CD4-positive, CD25-positive, alpha-beta regulatory T cell (primary cell): ENCODE results near the gene SZT2. TPM values are rescaled to one million over a fixed set of nuclear protein-coding genes. Genes with fewer than 3 reads are reported as not detected.

ENCODE experiments used
- ATAC-seq, 2 donors: fragments of 150-1000 bp; cut with Tn5 transposase; one replicate each; pipeline ENCODE4 v1.10.0; 2021; ENCODE audit warnings: low read depth in 2 of 2, moderate number of reproducible peaks in 2 of 2, moderate library complexity in 1 of 2
- DNase-seq, 3 donors: peaks; one replicate each; pipeline versions ENCODE4 v3.0.0 to v3.0.0-alpha.2; 2012 to 2022; ENCODE audit warnings: mixed read lengths in 1 of 3
- H3K27ac ChIP-seq: one replicate; pipeline ENCODE4 v1.7.0; 2013; ENCODE audit warnings: mild to moderate bottlenecking, low read length; ENCODE audit not compliant: insufficient read depth, poor library complexity, severe bottlenecking
- H3K27me3 ChIP-seq: one replicate; pipeline ENCODE4 v1.7.0; 2013; ENCODE audit warnings: low read length; ENCODE audit not compliant: control insufficient read depth, insufficient read depth
- H3K36me3 ChIP-seq: one replicate; pipeline ENCODE4 v1.7.0; 2013; ENCODE audit warnings: mild to moderate bottlenecking, low read length, moderate library complexity; ENCODE audit not compliant: control insufficient read depth, insufficient read depth
- H3K4me1 ChIP-seq: 2 replicates; pipeline ENCODE4 v1.7.0; 2013; ENCODE audit warnings: mild to moderate bottlenecking, low read length; ENCODE audit not compliant: insufficient read depth, control insufficient read depth, poor library complexity, severe bottlenecking
- H3K4me3 ChIP-seq: one replicate; pipeline ENCODE4 v1.7.0; 2013; ENCODE audit warnings: low read depth, mild to moderate bottlenecking, low read length, moderate library complexity
- H3K9me3 ChIP-seq, 2 experiments: 1 replicate in 1 of 2; 2 replicates in 1 of 2; pipeline ENCODE4 v1.7.0; 2013; ENCODE audit warnings: low read length in 2 of 2, mild to moderate bottlenecking in 1 of 2, moderate library complexity in 1 of 2; ENCODE audit not compliant: control insufficient read depth in 2 of 2
- H3K27ac Mint-ChIP-seq, 3 donors: one replicate each; pipeline ENCODE4 v1.8.0; 2020 to 2022; ENCODE audit warnings: mild to moderate bottlenecking in 3 of 3, mixed read lengths in 3 of 3, moderate library complexity in 2 of 3
- H3K27me3 Mint-ChIP-seq: one replicate; pipeline ENCODE4 v1.8.0; 2022; ENCODE audit warnings: mild to moderate bottlenecking, mixed read lengths
- H3K36me3 Mint-ChIP-seq: one replicate; pipeline ENCODE4 v1.8.0; 2020; ENCODE audit warnings: mixed read lengths
- H3K4me1 Mint-ChIP-seq, 4 donors: one replicate each; pipeline ENCODE4 v1.8.0; 2020 to 2022; ENCODE audit warnings: mixed read lengths in 4 of 4, mild to moderate bottlenecking in 1 of 4
- H3K4me3 Mint-ChIP-seq, 4 donors: one replicate each; pipeline ENCODE4 v1.8.0; 2020 to 2022; ENCODE audit warnings: mild to moderate bottlenecking in 4 of 4, mixed read lengths in 4 of 4, moderate library complexity in 3 of 4
- H3K9me3 Mint-ChIP-seq, 7 donors: one replicate each; pipeline ENCODE4 v1.8.0; 2020 to 2022; ENCODE audit warnings: mixed read lengths in 7 of 7, mild to moderate bottlenecking in 3 of 7, moderate library complexity in 2 of 7
- polyA plus RNA-seq, 4 donors: library from polyadenylated mRNA; unstranded; fragments of 300-500 nt; fragmentation: Illumina TruSeq; gene quantifications; one replicate each; pipeline ENCODE4 v1.2.3, GENCODE V29; 2021
- total RNA-seq: library from RNA; stranded (reverse); gene quantifications from one replicate; pipeline ENCODE4 v1.2.3, GENCODE V29; 2022

SZT2 gene
- total and polyA plus RNA-seq, 5 donors from 2014 or later, result 1.5 to 107 (median 3.9) TPM

DNA sequence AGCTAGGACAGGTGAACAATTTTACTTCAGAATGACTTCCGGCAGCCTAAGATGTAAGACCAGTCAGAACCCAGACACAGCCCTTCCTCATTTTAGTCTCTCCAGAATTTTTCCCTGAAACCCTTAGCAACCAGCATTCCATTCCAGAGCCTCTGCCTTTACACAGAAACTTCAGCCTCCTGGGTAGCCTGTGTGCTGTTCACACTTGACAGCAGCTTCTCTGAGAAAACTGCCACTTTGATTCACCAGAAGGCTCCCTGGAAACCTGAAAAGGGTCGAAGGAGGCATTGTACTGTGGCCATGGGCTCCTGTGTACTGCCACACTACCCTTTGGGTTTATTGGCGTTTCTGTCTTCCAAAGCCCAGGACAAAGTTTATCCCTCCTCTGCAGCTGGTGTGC lies 46.7 kb downstream of the SZT2 start:
- H3K27ac Mint-ChIP-seq, result no peak overlapping the region
- peaks cover 70% of the 10 kb centered on the region for H3K36me3 ChIP-seq

DNA sequence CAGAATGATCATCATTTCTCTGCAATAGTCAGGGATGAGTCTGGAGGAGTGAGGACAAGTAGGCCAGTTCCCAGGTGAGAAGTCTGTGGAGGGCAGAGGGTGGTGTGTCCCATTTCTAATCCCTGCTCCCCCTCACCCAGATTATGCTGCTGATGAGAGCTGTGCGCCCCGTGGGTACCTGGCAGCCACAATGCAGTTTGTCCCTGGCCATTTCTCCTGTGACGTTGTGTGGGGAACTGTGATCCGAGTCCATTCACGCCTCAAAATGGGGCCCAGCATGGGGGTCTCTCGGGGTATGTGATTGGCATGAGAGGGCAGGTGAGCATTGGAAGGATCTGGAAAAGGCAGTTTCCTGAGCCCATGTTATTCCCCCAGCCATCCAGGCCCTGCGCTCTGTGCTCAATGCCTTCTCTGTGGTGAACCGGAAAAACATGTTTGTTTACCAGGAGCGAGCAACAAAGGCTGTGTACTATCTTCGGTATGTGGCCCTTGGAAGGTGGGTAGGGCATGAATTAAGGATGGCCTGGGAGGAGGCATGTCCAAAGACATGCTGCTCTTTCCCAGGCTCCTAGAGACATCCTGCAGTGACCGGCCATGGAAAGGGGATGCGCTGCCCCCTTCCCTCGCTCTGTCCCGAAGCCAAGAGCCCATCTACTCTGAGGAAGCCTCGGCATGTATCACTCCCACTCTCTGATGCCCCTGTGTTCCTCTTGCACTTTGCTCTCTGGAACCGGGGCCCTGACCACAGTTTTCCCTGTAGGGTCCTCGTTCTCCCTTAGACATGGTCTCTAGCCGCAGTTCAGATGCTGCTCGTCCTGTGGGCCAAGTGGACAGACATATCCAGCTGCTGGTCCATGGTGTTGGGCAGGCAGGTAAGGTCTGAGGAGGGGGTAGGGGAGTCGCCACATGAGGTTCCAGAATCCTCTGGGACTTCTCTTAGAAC lies 47.6 kb downstream of the SZT2 start:
- Mint-ChIP-seq H3K36me3 (peaks cover 34% of the 10 kb centered on the region), H3K27me3 (no peaks in the 10 kb centered on the region), H3K4me3 (no peak overlapping the region), H3K27ac (no peak overlapping the region), H3K9me3 (peaks cover 0 to 2% (median 0%) of the 10 kb centered on the region in 7 donors), H3K4me1 (no peaks in the 10 kb centered on the region)
- DNase-seq (no peak), ATAC-seq (no peak)
- Histone ChIP-seq H3K36me3 (peaks cover 66% of the 10 kb centered on the region), H3K27ac (no peak overlapping the region), H3K4me3 (no peak overlapping the region), H3K27me3 (no peaks in the 10 kb centered on the region), H3K4me1 (no peaks in the 10 kb centered on the region), H3K9me3 (no peaks in the 10 kb centered on the region)

More for the DNA sequence above, 46.7 kb downstream of the SZT2 start:
- H3K9me3 Mint-ChIP-seq, result peaks cover 0 to 2% (median 0%) of the 10 kb centered on the region in 7 donors
- Histone ChIP-seq H3K4me3 (no peak overlapping the region), H3K27me3 (no peaks in the 10 kb centered on the region), H3K9me3 (no peaks in the 10 kb centered on the region), H3K27ac (no peak overlapping the region), H3K4me1 (no peaks in the 10 kb centered on the region)
- DNase-seq (no peak), ATAC-seq (no peak)
- H3K36me3 Mint-ChIP-seq, result peaks cover 40% of the 10 kb centered on the region
- H3K4me1 Mint-ChIP-seq, result no peaks in the 10 kb centered on the region
- H3K27me3 Mint-ChIP-seq, result no peaks in the 10 kb centered on the region
- H3K4me3 Mint-ChIP-seq, result no peak overlapping the region

DNA sequence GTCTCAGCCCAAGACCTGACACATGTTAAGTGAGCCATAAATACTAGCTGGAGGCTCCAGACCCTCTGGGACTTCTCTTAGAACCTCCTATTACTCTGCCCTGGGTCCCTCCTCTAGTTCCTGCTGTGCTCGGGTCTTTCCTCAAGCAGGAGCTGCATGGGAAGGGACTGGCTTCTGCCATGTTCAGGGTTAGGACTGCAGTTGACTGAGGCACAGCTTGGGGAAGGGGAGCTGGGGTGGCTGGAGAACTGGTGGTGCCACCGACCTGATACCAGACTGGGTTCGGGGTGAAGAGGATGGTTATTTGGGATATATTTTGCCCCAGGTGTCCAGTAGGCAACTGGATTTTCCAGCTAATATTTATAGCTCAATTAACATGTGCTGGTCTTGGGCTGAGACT lies 48.3 kb downstream of the SZT2 start:
- ATAC-seq, result no peak

DNA sequence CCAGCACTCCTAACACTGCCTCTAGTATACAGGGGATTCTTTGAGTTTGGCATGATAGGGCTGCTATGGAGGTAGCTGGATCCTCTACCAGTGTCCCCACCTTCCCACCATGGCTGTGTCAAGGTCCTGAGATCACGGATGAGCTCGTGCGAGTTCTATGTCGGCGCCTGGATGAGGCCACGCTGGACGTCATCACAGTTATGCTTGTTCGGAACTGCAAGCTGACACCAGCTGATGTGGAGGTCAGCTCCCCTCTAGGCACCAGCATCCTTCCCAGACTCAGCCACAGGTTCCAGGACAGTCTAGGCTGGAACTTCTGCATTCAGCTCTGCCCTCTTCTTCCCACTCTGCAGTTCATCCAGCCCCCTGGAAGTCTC lies 48.9 kb downstream of the SZT2 start:
- H3K4me3 Mint-ChIP-seq, result no peak overlapping the region
- no peak for ATAC-seq
- peak overlapping the region in 1 of 3 donors; percentile 67 for H3K27ac Mint-ChIP-seq
- peaks cover 30% of the 10 kb centered on the region for H3K36me3 Mint-ChIP-seq
- Histone ChIP-seq H3K4me3 (no peak overlapping the region), H3K4me1 (no peaks in the 10 kb centered on the region), H3K27ac (no peak overlapping the region), H3K9me3 (no peaks in the 10 kb centered on the region), H3K36me3 (peaks cover 64% of the 10 kb centered on the region), H3K27me3 (no peaks in the 10 kb centered on the region)
- no peak for DNase-seq
- peaks cover 0 to 2% (median 0%) of the 10 kb centered on the region in 7 donors for H3K9me3 Mint-ChIP-seq
- no peaks in the 10 kb centered on the region for H3K4me1 Mint-ChIP-seq
- H3K27me3 Mint-ChIP-seq, result no peaks in the 10 kb centered on the region

More for the DNA sequence above, 48.3 kb downstream of the SZT2 start:
- H3K9me3 ChIP-seq, result no peaks in the 10 kb centered on the region
- Mint-ChIP-seq H3K4me1 (no peaks in the 10 kb centered on the region), H3K4me3 (no peak overlapping the region), H3K36me3 (peaks cover 33% of the 10 kb centered on the region), H3K9me3 (peaks cover 0 to 2% (median 0%) of the 10 kb centered on the region in 7 donors), H3K27ac (no peak overlapping the region), H3K27me3 (no peaks in the 10 kb centered on the region)
- peaks cover 64% of the 10 kb centered on the region for H3K36me3 ChIP-seq
- DNase-seq, result no peak
- no peak overlapping the region for H3K4me3 ChIP-seq
- H3K4me1 ChIP-seq, result no peaks in the 10 kb centered on the region
- no peak overlapping the region for H3K27ac ChIP-seq
- no peaks in the 10 kb centered on the region for H3K27me3 ChIP-seq

DNA sequence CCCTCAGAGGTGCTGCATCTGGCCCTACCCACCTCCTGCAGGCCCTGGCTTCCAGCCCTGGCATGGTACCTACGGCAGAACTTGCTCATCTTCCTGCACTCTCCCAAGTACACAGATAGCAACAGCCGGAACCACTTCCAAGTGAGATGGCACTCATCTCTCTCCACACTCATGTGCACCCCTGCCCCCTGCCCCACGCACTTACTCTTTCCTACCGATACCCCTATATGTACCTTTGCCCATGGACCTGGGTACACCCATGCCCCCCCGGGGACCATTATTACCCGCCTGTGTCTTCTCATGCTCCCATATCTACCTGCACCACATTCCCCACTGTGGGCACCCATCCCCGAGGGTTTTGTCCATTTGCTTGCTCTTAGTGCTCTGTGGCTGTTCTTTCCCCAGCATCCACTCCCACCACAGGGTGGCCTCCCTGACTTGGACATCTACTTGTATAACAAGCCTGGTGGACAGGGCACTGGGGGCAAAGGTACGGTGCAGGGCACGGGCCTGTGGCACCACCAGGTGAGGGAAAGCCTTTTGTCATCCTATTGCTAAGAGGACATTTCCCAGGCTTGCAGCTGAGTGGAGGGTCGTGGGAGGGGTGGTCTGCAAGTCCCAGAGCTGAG lies 49.4 kb downstream of the SZT2 start:
- Histone ChIP-seq H3K4me3 (no peak overlapping the region), H3K27me3 (no peaks in the 10 kb centered on the region), H3K27ac (no peak overlapping the region), H3K36me3 (peaks cover 64% of the 10 kb centered on the region), H3K9me3 (no peaks in the 10 kb centered on the region), H3K4me1 (no peaks in the 10 kb centered on the region)
- Mint-ChIP-seq H3K4me1 (no peaks in the 10 kb centered on the region), H3K36me3 (peaks cover 29% of the 10 kb centered on the region), H3K27ac (peak overlapping the region in 1 of 3 donors; percentile 67), H3K27me3 (no peaks in the 10 kb centered on the region), H3K4me3 (no peak overlapping the region), H3K9me3 (peaks cover 0 to 2% (median 0%) of the 10 kb centered on the region in 7 donors)
- ATAC-seq (no peak), DNase-seq (no peak)

DNA sequence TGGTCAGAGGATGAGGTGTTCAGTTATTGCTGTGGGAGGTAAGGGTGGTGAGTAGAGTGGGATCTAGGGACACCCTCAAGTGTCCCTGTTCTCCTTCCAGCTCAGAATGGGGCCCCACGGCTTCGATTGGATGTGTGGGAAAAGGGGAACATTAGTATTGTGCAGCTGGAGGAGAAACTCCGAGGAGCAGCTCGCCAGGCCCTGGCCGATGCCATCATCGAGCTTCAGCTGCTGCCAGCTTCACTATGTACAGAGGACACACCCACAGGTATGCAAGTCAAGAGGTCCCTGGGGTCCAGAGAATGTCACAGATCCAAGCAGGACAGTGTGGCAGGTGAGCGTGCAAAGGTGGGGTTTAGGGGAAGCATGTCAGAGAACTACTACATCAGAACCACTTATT lies 50.1 kb downstream of the SZT2 start:
- Mint-ChIP-seq H3K9me3 (peaks cover 0 to 2% (median 0%) of the 10 kb centered on the region in 7 donors), H3K36me3 (peaks cover 29% of the 10 kb centered on the region)
- H3K27me3 ChIP-seq, result no peaks in the 10 kb centered on the region

DNA sequence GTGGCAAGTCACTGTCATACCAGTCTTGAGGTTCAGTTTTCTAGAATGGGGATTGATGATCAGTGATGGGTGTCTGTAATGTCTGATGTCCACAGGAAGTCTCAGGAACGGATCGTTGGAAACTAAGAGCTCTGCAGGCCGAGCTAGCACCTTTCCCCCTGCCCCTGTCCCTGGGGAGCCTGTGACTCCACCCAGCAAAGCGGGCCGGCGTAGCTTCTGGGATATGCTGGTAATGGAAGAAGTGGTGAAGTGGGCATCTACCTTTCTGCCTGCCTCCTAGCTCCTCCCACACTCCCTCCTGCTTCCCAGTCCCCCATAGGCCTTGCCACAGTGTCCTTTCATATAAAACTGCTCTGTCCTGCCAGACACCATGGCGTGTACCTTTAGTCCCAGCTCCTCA lies 50.7 kb downstream of the SZT2 start:
- Histone ChIP-seq H3K27ac (no peak overlapping the region), H3K9me3 (no peaks in the 10 kb centered on the region), H3K27me3 (no peaks in the 10 kb centered on the region), H3K36me3 (peaks cover 60% of the 10 kb centered on the region), H3K4me3 (no peak overlapping the region), H3K4me1 (no peaks in the 10 kb centered on the region)
- no peak for DNase-seq
- Mint-ChIP-seq H3K4me3 (no peak overlapping the region), H3K9me3 (peaks cover 0 to 2% (median 0%) of the 10 kb centered on the region in 7 donors), H3K27me3 (no peaks in the 10 kb centered on the region), H3K4me1 (no peaks in the 10 kb centered on the region), H3K27ac (no peak overlapping the region), H3K36me3 (peaks cover 28% of the 10 kb centered on the region)
- no peak for ATAC-seq

More for the DNA sequence above, 50.1 kb downstream of the SZT2 start:
- Histone ChIP-seq H3K4me3 (no peak overlapping the region), H3K36me3 (peaks cover 59% of the 10 kb centered on the region), H3K9me3 (no peaks in the 10 kb centered on the region), H3K27ac (no peak overlapping the region), H3K4me1 (no peaks in the 10 kb centered on the region)
- Mint-ChIP-seq H3K27me3 (no peaks in the 10 kb centered on the region), H3K4me3 (no peak overlapping the region), H3K4me1 (no peaks in the 10 kb centered on the region), H3K27ac (no peak overlapping the region)
- DNase-seq (no peak), ATAC-seq (no peak)
